HG03196 (cell line): ENCODE results near the gene IDH3A.
"Not testable (repeated sequence)": the region's sequence is repeated elsewhere in the genome, so short reads cannot be mapped to it uniquely, and the experiment has no call there.

Source experiments
- ATAC-seq: cut with Tn5 transposase; IDR thresholded peaks from one replicate; pipeline ENCODE4 v1.9.1; 2021; ENCODE audit not compliant: unreplicated experiment

IDH3A gene

DNA sequence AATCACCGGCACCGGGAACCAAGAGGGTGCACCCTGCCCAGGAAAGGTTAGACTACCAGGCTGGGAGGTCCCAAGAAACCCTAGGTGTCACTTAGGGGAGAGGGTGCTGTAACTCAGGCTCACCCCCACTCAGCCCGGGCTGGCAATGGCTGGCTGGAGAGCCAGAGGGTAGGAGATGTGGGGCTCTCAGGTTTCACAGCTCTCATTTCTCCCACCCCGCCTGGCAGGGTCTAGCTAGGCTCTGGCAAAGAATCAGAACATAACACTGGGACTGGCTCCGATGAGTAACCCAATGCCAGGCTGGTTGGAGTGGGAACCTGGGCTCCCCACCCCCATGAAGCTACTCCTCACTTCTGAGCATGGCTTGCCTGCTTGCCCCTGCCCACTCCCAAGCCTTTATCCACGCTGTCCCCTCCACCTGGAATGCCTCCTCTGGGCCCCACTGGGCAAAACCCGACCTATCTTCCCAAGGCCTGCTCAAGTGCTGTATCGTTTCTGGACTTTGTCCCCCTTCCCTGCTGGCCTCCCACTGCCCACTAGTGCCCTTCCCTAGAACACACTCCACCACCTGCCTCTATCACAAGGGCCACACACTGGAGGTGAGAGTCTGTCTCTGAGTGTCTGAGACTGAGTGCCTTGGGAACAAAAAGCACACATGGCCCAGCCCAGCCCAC lies 19.9 kb upstream of the IDH3A start:
- ATAC-seq, result no peak

DNA sequence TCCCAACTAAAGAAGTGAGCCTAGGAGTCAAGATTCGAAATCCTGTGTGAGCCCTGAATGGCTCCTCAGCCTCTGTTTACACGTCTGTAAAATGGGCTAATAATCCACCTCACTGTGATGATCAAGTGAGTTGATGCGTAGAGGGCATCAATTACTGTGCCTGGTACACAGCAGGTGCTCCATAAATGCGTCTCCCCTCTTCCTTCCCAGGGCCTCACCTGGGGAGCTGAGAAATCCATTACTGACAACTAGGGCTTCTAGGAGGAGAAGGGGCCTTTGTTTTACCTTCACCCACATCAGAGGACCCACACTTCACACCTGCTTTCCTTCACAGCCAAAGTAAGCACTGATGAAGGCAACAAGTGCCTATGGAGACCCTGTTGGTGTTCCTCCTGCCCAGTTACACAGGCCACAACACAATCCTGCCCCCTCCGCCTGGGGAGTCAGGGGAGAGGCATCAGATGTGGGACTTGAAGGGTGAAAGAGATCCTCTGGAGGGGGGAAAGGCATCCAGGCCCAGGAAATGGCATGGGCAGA lies 19.3 kb upstream of the IDH3A start:
- ATAC-seq, result no peak

DNA sequence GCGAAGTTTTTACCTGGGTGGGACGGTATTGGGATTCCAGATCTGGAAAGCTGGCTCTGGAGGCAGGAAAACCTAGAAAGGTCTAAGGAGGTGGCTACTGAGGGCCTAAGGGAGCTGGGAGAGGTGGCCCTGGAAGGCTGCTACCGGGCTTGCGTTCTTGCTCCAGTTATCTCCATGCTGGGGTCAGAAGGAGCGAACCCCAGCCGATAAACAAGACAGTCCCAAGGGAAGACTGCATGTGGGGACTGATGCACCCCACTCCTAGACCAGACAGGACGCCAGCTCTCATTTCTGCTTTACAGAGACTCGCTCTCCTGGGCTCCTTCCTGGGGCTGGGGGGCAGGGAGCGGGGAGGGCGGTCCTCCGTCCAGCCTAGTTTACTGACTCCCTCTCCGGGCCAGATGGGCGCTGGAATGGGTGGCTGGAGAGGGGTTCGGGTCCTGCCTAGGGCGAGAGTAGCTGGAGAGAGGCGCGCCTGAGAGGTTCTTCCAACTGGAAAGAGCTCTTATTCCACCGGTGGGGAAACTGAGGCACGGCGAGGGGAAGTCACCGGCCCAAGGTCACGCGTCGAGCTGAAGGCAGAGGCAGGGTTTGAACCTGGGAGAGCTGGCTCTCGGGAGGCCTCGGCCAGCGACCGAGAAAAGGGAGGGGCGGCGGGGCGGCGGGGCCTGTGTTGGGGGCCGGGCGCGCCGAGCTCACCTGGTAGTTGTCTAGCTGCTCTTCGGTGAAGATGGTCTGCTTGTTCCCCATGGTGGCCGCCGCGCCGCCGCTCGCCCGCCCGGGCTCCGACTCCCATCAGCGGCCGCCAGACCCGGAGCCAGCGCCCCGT lies 18.5 kb upstream of the IDH3A start:
- ATAC-seq, result peak; percentile 23

DNA sequence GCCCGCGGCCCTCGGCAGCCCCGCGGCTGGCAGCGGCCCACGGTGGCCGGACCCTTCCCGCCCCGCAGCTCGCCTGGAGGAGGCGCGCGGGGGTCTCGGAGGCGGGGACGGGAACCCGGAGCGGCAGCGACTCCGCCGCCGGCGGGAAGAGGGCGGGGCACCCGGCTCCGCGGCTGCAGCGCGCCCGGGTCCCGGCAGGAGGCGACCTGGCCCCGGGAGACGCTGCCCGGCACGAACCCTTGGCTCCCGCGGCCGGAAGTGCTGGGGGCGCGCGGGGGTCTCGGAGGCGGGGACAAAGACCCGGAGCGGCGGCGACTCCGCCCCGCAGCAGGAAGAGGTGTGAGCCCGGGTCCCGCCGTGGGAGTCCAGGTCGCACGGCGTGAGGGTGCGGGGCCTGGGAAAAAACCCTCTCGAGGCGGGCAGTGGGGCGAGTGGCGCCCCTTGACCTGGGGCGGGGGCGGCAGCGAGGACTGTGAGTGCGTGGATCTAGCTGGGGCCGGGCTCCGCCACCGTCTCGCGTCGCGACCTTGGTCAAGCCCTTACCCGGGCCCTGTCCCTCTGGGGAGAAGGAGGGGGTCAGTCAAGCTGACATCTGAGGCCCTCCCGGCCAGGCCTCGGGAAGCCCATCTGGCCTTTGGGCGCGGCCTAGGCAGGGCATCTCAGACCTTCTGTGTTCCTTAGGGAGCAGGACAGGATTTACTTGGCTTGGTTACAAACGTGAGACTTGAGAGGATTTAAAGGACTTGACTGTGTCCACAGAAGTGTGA lies 17.7 kb upstream of the IDH3A start, which contains the start of gene CIB2:
Gene CIB2 (minus strand): TSS at position 151 of the 767 bp plus-strand sequence. CDS start 230 bp downstream, outside the sequence.
- peak; percentile 73 for ATAC-seq

DNA sequence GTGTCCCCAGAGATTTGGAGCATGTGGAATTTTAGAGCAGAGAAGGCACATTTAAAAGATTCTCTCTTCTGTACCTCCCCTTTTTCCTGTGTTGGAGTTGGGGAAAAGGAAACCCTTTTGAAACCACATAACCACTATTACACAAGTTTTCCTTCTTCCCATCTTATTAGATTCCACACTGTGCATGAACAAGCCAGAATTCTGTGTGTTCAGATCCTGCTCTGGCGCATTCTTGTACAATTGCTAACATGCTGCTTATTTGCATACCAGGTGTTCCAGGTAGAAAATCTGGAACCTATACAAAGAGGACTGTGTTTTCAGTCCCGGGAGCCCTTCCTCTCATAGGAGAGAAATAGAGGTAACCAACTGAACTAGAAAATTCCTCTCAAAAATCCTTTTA lies 15.4 kb upstream of the IDH3A start:
- no peak for ATAC-seq

DNA sequence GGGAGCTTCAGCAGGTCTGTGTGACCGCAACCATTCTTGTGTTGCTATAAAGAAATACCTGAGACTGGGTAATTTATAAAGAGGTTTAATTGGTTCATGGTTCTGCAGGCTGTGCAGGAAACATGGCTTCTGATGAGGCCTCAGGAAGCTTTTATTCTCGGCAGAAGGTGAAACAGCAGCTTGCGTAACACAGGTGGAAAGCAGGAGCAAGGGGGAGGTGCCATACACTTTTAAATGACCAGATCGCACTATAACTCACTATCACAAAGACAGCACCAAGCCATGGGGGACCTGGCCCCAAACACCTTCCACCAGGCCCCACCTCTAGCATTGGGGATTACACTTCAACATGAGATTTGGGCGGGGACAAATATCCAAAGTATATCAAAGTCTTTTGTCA lies 9.6 kb upstream of the IDH3A start:
- no peak for ATAC-seq

DNA sequence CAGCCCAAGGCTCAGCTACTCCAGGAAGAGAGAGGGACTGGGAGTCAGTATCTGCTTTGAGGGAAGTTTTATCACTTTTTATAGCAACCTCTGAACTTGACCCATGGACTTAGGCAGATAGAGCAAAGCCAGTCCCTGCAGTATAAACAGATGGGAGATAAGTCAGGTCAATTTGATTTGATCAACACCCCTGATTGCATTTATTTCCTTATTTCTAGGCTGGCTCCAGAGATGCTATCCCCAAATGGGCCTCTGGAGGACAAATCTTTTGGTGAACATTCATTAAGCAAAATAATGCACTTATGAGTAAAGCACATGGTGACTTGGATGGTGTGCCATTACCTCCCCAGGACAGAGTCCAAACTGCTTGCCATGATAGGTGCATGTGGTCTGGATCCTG lies 8.9 kb upstream of the IDH3A start:
- ATAC-seq, result no peak

DNA sequence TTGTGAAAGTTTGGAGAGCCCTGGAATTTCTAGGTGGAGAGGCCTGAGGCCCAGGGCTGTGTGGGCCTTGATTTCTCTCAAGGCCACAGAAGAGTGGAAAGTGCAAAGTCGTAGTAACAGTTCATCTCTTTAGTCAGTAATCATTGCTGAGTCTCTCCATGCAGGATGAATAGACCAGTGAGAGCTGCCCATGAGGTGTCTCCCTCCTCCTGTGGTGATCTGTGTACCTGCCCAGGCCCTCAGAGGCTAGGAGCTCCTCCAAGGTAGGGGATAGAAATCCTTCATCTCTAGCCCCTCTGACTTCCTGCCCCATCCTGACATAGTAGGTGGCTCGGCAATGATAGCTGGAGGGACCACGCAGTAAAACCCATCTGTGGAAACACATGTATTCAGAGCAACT lies 6.8 kb upstream of the IDH3A start:
- ATAC-seq, result no peak

DNA sequence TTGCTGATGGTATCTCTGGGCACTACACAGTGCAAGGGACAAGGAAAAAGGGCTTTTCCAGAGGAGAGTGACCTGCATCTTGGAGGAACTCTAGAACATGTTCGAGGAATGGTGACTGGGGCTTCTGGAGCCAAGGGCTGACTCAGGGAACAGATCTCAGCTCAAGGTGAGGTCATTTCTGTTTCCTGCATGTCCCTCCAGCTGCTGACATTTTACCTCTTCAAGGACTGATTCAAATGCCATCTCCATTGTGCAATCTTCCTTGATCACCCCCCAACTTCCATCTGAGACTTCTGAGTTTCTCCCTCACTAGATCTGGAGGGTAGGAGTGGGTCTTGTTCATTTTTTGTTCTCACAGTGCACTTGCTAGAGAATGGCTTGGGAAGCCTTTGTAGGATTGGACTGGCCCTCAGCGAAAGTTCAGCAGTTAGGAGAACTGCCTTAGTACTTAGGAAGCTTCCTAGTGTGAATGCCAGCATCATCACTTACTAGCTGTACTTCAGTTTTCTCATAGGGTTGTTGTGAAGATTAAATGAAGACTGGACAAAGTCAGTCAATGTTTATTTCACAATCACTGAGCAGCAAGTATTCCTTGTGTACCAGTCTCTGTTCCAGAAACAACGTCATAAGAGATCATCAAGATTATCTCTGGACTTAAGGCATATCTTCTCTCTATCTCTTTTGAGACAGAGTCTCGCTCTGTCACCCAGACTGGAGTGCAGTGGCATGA lies 2.6 kb upstream of the IDH3A start:
- no peak for ATAC-seq

DNA sequence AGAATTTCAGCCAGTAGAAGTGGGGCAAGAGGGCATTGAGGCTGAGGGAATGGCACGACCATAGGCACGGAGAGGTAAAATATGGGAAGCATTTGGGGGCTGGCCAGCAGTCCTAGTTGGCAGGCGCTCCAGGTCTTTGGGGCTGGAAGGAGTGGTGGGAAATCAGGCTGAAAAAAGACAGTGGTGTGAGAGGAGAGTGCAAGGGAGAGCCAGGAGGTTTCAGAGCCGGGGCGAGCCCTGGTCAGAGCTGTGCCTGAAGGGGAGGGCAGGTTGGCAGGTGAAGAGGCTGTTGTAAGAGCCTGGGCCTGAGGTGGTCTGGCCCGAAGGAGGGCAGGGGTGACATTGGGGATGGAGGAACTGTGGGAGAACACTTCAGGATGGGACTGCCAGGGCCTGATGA lies 1.6 kb upstream of the IDH3A start:
- ATAC-seq, result no peak

DNA sequence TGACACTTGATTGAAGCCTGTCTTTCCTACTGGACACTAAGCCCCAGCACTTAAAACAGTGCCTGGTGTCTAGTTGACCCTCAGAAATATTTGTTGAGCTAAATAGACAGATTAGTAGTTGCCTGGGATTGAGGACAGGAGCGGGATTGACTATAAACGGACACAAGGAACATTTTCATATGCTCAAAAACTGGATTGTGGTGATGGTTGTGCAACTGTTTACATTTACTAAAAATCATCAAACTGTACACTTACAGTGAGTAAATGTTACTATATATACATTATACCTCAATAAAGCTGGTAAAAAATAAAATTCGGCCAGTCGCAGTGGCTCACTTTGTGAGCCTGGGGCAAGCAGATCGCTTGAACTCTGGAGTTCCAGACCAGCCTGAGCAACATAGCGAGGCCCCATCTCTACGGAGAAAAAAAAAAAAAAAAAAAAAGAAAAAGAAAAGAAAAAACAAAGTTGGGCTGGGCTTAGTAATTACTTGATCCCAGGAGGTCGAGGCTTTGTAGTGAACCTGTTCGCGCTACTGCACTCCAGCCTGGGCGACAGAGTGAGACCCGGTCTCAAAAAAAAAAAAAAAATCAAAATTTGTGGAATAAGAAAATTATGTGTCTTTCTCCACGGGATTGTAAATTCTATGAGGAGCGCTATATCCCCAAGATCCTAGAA lies 632 bp upstream of the IDH3A start:
- ATAC-seq, result no peak

DNA sequence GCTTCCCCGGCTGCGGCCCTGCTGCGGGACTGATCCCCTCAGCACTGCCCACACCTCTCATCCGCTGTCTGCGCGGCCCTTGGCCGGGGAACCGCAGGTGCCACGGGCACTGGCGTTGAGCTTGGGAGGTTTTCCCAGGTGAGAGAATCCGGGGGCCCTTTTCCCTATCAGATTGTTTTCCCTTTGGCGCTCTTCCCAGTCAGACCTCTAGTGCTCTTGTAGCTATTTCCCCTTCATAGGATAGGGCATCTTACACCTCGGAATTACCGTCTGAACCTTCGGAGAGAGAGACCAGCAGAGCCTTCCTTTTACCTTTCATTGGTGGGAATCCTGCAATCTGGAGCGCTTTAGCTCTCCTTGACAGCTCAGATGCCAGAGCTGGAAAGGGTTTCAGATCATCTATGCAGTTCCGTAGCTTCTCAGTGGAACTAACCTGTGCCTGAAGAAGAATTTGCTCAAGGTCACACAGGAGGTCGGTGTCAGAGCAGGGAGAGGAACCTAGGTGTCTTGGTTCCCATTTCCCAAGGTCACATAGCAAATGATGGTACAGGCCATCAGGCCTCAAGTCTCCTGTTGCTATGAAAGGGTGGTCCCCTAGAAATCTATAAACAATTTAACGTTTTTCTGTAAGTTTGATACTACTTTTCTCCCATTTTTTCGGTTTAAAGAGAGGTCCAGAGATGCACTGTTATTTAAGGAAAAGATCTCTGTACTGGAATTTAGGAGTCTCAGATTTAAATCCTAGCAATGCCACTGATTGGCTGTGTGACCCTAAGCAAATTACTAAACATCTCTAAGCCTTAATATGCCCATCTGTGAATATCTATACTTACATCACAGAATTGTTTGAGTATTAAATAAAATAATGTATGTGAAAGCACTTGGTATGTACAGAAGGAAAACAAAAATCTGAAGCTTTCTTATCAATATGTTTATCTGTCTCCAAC lies 916 bp downstream of the IDH3A start:
- no peak for ATAC-seq

DNA sequence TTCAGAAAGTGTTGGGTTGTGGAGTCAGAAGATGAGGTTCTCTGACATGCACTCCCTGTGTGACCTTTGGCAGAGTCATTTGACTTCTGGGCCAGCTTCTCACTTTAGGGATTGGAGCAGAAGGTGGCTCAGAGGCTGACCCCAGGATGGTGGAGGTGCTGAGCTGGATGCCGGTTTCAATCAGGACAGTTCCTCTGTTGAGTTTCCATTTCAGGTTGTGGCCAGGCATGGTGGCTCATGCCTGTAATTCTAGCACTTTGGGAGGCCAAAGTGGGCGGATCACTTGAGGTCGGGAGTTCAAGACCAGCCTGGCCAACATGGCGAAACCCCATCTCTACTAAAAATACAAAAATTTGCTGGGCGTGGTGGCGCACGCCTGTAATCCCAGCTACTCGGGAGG lies 1.9 kb downstream of the IDH3A start:
- not testable (repeated sequence) for ATAC-seq

DNA sequence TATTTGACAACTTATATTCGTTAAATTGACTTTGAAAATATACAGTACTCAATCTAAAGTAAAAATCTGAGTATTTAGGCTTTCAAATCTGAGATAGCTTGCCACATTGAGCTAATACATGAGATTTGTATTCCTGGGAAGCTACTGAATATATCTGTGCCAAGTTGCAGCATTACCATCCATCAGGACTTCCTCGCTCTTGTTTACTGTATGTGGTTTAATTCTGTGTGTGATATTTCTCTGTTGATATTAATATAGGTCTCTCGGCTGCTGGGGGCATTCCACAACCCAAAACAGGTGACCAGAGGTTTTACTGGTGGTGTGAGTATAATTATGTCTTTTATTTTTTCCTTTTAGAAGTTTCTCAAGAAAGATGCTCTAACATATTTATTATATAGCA lies 5.8 kb downstream of the IDH3A start:
- ATAC-seq, result no peak

DNA sequence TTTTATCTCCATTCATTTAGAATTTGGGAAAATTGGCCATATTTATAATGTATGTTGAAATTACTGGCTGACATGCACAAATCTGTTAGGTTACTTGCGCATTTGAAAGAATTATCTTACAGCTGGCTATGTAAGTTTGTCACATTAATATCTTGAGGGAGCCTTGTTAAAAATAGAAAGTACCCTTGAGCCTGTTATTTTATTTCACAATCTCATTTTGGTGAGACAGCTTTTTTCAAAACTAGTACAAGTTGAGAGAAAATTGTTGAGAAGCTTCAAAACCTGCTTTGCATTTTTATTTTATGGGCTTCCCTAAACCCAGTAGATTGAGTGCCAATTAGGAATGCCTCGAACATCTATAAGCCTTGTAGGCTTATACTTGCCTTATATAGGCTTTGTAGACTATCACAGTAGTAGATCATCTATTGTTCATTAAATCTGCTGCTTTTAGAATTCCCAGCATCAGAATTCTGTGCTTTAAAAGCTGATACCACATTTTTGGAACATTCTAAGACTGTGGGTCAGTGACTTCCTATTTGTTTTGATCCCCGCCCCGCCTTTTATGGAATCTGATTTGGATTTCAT lies 6.3 kb downstream of the IDH3A start:
- ATAC-seq, result no peak

DNA sequence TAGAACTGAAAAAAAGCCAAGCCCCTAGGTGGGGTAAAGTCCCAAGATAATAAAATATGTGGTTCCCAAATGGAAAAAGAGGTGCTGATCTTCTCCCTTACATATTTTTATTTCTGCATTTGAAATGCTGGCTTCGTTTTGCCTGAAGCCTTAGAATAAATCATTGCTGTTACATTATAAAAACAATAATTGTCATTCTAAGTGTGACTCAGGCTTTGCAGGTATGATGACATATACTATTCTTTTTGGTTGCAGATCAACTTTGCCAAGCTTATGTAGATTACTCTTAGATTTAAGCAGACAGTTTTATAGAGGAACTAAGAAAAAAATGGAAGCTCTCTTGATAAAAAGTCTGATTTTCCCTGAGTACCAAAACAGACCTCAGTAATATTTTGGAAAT lies 7.5 kb downstream of the IDH3A start:
- no peak for ATAC-seq

DNA sequence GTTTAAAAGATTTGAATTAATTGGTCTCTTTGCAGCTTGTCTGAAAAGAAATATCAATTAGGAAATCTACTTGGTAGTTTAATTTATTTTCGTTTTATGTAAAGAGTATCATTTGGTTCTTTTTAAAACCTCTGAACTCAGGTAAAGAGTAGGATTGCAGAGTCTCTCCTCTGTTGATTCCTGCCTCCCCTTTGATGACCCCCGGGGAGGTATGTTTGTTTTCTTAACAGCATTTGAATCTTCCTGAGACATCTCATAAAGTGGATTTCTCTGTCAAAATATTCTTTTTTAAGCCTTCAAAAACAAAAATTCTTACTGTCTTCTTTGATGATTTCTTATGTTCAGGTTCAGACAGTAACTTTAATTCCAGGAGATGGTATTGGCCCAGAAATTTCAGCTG lies 8.0 kb downstream of the IDH3A start:
- no peak for ATAC-seq

DNA sequence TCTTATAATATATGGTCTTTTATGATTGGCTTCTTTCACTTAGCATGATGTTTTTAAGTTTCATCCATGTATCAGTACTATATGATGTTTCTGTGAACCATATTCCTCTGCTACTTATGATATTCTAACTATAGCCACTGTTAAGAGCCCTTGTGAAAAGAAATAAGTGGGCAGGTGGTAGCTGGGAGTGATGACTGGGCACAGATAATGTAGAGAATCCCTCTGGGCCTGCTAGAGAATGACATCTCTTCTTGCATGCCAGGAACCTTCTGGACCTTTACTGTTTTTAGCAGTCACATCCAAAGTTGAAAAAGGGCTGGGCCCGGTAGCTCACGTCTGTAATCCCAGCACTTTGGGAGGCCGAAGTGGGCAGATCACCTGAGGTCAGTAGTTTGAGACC lies 10.2 kb downstream of the IDH3A start:
- no peak for ATAC-seq

DNA sequence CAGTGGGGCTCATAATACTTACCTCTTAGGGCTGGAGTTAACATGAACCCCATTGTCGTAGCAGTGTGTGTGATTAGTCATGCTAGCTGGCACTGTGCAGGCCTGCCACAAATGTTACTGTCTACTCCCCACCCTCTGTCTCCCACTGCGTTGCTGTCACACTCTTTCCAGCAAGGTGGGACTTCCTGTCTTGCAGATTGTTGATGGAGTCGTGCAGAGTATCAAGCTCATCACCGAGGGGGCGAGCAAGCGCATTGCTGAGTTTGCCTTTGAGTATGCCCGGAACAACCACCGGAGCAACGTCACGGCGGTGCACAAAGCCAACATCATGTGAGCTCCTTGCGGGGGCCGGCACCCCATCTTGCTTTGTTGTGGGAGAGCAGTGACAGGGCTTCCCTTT lies 12.9 kb downstream of the IDH3A start:
- no peak for ATAC-seq
